ENCODE data around the gene ARL5A.
"Not testable (repeated sequence)": the region's sequence is repeated elsewhere in the genome, so short reads cannot be mapped to it uniquely, and the experiment has no call there.

Gene ARL5A

DNA sequence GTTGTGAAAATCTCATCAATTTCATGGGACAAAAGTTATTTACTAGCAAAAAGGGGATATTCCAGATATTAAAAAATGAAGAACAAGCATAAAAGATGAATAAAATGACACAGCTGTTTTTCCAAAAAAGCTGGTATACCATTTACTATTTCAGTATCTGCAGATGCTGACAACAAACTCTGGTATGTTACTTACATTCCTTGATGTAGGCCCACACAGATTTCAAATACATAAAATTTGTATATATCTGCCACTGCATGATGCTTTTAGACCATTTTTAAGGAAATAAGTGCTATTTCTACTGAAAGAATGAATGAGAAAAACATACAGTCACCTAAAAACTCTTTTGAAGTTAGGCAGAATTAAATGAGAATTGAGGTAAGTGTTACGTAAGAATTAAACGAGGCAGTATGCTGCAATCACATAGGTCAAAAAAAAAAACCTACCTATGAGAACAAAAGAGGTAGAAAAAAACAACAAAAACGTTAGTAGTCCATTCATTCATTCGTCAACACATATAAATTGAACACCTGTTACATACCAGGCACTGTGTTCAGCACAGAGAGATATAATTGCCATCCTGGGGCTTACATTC is 32.5 kb downstream of the ARL5A start:
- no peak for DNase-seq (ENCODE audit: low spot score)

DNA sequence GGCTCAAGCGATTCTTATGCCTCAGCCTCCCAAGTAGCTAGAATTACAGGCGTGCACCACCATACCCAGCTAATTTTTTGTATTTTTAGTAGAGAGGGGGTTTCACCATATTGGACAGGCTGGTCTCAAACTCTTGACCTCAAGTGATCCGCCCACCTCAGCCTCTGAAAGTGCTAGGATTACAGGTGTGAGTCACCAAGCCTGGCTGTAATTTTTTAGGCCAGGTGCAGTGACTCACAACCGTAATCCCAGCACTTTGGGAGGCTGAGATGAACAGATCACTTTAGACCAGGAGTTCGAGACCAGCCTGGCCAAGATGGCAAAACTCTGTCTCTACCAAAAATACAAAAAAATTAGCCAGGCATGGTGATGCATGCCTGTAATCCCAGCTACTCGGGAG is 33.8 kb downstream of the ARL5A start:
- DNase-seq (ENCODE audit: low spot score): not testable (repeated sequence)

DNA sequence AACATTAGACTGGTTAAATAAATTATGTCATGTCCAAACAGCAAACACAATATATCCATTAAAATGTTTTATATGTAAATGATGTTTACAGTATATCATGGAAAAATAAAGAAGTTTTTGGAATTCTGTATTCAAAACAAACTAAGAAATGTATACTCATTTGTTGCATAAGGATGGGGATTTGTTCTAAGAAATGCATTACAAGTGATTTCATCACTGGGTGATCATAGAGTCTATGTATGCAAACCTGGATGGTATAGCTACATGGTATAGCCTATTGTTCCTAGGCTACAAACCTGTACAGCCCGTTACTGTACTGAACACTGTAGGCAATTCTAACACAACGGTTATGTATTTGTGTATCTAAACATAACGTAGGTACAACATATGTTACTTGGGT is 35.1 kb downstream of the ARL5A start:
- DNase-seq (ENCODE audit: low spot score): no peak

DNA sequence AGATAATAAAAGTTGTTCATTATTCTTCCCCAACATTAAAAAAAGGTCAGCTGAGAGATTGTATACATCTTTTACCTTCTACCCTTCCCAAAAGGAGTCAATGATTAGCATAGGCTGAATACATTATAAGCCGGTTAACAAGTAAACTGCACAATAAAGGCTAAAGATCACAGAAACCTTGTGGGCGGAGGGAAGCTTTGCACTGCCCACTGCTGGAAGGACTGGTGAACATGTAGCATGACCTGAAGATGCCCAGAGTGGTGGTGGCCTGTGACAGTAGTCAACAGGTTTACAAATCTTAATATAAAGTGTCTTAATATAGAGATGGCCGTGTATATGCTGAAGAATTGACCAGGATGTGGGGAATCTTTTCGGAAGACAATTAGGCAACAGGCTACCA is 35.6 kb downstream of the ARL5A start:
- DNase-seq (ENCODE audit: low spot score): no peak

DNA sequence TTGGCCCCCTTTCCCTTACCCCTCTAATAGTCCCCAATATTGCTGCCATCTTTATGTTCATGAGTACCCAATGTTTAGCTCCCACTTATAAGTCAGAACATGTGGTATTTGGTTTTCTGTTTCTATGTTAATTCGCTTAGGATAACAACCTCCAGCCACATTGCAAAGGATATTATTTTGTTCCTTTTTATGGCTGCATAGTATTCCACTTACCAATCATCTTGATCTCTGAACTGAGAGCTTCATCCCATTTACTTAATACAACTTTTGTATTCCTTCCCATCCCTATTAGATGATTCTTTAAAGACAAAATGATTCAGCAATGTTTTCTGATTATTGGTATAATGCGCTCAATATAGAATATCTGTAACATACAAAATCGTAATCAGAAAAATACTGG is 36.7 kb downstream of the ARL5A start:
- no peak for DNase-seq (ENCODE audit: low spot score)

- DNase-seq (ENCODE audit: low spot score): no peak
Observed at GRCh38 chr2:151790689-151791088, 37.5 kb downstream of the ARL5A start.

DNA sequence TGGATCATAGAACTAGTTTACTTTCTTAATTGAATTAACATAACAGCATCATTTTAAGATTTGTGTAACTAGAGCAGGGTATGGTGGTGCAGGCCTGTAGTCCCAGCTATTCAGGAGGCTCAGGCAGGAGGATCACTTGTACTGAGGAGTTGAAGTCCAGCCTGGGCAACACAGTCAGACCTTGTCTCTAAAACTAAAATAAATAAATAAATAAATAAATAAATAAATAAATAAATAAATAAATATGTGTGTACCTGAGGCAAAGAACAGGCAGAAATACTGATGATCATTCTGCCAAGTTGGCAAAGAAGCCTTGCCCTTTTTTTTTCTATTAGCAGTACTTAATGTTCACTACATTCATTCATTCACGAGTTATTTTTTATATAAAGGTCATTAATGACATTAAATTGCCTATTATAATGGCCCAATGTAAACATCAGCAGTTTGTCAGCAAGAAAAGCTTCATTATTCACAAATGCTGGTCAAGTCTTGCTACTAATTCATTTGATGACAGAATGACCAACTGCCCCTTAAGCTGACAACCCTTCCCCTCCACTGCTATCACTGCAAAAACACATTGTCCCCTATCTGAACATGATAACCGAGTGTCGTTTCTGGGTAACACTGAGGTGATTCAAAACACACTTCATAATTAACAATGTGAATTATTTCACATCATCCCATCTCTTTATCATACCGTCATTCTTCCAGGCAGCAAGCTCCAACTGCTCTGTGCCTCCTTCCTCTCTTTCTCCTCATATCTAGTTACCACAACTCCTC is 39.0 kb downstream of the ARL5A start:
- DNase-seq (ENCODE audit: low spot score): no peak

DNA sequence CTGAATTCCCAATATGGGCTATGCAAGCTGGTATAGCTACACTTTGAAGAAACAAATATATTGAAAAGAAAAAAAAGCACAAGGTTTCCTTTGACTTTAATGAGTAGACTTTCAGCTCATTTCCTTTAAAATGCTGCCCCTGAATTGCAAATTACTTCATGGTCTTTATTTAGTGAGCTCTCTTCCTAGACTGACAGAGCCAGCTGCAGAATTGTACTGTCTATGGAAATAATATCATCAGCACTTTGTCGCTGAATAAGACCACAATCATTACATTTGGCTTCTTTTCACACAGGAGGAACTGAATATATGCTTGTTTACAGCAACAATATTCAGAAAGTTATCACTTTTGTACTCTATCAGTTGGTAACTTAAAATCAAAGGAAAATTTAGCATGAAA is 41.7 kb downstream of the ARL5A start:
- no peak for DNase-seq (ENCODE audit: low spot score)

- DNase-seq (ENCODE audit: low spot score): no peak
Observed at GRCh38 chr2:151786077-151786476, 42.1 kb downstream of the ARL5A start.

DNA sequence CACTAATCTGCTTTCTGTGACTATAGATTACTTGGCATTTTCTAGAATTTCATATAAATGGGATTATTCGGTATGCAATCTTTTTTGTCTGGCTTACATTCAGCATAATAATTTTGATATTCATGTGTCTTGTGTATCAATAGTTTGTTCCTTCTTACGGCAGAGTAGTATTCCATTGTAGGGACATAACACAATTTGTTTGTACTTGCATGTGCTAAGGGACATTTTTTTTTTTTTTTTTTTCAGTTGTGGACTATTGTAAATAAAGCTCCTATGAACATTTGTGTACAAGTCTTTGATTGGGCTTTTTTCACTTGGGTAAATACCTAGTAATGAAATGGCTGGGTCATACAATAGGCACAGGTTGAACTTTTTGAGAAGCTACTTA is 45.1 kb downstream of the ARL5A start:
- no peak for DNase-seq (ENCODE audit: low spot score)

- DNase-seq (ENCODE audit: low spot score): no peak
Observed at GRCh38 chr2:151782378-151783132, 45.7 kb downstream of the ARL5A start.

DNA sequence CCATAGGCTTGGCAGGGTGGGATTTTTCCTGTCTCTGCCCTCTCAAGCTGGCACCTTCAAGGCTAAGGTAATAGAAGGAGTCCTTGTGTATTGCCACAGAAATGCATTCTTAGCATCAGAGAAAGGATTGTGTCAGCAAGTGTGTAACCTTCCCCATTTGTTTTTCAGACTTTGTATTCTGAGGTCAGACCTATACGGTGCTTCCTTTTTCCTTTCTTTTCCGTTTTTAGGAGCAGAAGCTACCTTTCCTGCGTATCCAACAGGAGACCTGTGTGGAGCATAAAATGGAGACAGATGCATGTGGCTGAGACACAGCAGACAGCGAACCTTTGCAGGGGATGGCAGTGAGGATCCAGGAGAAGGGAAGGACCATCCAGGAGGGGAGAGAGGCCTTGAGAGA is 46.6 kb downstream of the ARL5A start:
- DNase-seq (ENCODE audit: low spot score): no peak

GRCh38 chr2:151780938-151781337 is 47.3 kb downstream of the ARL5A start:
- no peak for DNase-seq (ENCODE audit: low spot score)

GRCh38 chr2:151777935-151778334 is 50.3 kb downstream of the ARL5A start:
- no peak for DNase-seq (ENCODE audit: low spot score)

- no peak for DNase-seq (ENCODE audit: low spot score)
Observed at GRCh38 chr2:151777487-151777886, 50.7 kb downstream of the ARL5A start.

DNA sequence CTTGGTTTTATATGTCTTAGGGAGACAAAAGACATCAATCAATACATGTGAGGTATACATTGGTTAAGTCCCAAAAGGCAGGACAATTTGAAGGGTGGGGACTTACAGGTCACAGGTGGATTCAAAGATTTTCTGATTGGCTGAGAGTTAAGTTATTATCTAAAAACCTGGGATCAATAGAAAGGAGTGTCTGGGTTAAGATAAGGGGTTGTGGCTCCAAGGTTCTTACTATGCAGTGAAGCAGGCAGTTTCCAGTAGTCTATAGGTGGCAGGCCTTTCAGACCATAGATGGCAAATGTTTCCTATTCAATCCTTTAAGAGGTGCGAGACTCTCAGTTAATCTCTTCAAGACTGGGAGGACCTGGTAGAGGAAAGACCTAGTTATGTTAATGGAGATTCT is 51.9 kb downstream of the ARL5A start:
- DNase-seq (ENCODE audit: low spot score): no peak

DNA sequence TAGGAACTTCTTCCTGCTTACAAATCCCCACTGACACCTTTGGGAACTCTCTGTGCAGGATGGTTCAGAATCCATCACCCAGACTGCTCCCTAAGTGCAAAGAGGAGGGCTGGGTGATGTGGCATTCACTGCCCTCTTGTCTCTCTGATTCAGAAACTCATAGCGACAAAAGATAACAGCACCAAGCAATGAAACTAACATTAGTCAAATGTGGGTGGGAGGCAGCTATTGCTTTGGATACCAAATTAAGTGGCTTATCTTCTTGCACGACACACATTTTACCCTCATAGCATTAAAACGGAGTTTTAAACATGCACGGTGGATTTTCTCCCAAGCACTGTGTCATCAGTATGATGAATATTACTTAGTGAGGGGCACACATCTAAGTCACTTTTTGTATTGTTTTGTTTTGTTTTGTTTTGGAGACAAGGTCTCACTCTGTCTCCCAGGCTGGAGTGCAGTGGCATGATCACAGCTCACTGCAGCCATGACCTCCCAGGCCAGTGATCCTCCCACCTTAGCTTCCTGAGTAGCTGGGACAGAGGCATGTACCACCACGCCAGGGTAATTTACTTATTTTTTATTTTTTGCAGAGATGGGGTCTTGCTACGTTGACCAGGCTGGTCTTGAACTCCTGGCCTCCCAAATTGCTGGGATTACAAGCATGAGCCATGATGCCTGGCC is 53.0 kb downstream of the ARL5A start:
- DNase-seq (ENCODE audit: low spot score): no peak

- no peak for DNase-seq (ENCODE audit: low spot score)
Observed at GRCh38 chr2:151774506-151774905, 53.7 kb downstream of the ARL5A start.

DNA sequence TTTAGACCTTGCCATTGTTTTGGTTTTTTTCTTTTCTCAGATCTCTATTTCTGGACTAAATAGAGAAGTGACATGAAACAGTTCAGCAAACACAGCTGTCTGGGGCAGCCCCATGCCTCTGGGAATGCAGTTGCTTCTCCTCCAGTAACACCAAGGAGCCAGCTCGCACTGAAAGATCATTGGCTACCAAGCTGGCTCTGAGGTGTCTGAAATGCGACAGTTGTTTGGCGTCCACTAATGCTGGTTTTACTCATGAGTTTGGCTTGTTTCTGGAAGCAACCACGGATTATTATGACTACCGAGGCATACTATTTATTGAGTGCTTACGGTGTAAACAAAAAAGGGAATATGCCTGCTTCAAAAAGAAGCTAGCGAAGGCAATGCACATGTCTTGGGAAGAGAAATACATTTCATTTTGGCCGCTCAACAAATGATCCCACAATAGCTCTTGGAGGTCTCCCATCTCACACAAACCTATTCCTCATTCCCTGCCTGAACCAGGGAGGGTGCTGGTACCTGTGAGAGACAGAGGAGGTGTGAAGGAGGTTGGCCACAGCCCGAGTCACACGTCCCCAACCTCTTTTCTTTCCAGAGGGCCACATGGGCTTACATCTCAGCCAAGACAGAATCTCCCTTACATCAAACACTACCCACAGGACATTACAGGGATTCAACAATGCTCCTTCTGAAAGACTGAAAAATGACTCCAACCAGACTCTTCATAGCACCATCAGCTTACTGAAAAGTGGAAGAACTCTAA is 56.4 kb downstream of the ARL5A start:
- DNase-seq (ENCODE audit: low spot score): no peak

GRCh38 chr2:151770995-151771394 is 57.2 kb downstream of the ARL5A start:
- DNase-seq (ENCODE audit: low spot score): no peak

GRCh38 chr2:151769606-151770005 is 58.6 kb downstream of the ARL5A start:
- DNase-seq (ENCODE audit: low spot score): no peak

GRCh38 chr2:151767536-151767935 is 60.7 kb downstream of the ARL5A start:
- no peak for DNase-seq (ENCODE audit: low spot score)

Measured in activated CD4-positive, alpha-beta T cell treated with anti-CD3 and anti-CD28 coated beads, Interleukin-2, Interleukin-4, amounts not matched to agents 100 ng/mL and 50 ng/mL, durations not matched to agents 16 hours and 8 hours (primary cell).